Activated CD4-positive, alpha-beta T cell treated with anti-CD3 and anti-CD28 coated beads, Interleukin-2, amount 10 ng/mL, durations not matched to agents 24 days and 14 days (primary cell): ENCODE results near the gene FARP1. TPM values are rescaled to one million over a fixed set of nuclear protein-coding genes. Genes with fewer than 3 reads are reported as not detected.
A peak's percentile ranks its signal among the peaks of the same experiment; 100 is the strongest.

Experiments used
- DNase-seq: peaks from one replicate; pipeline ENCODE4 v3.0.0; 2022
- H3K27ac Mint-ChIP-seq: one replicate; pipeline ENCODE4 v1.8.0; 2022; ENCODE audit warnings: mild to moderate bottlenecking, mixed read lengths
- H3K27me3 Mint-ChIP-seq: one replicate; pipeline ENCODE4 v1.8.0; 2022; ENCODE audit warnings: mixed read lengths
- H3K36me3 Mint-ChIP-seq: one replicate; pipeline ENCODE4 v1.8.0; 2022; ENCODE audit warnings: low read depth, mild to moderate bottlenecking, mixed read lengths
- H3K4me1 Mint-ChIP-seq: one replicate; pipeline ENCODE4 v1.8.0; 2021; ENCODE audit warnings: mixed read lengths
- H3K4me3 Mint-ChIP-seq: one replicate; pipeline ENCODE4 v1.8.0; 2022; ENCODE audit warnings: mild to moderate bottlenecking, moderate library complexity, mixed read lengths
- H3K9me3 Mint-ChIP-seq: one replicate; pipeline ENCODE4 v1.8.0; 2021; ENCODE audit warnings: mixed read lengths
- intact Hi-C: fragments of 100-400 bp; cut with micrococcal nuclease; formaldehyde crosslinking; loops from one replicate; pipeline ENCODE4 v1.15.1; 2023
- total RNA-seq: library from RNA; stranded (reverse); gene quantifications from 2 replicates; pipeline ENCODE4 v1.2.3, GENCODE V29; 2022

Gene FARP1
- 0.28 and 0.37 TPM in 2 replicates for total RNA-seq

- H3K27me3 Mint-ChIP-seq: peaks cover 64% of the 10 kb centered on the region
- peaks cover 5% of the 10 kb centered on the region for H3K4me1 Mint-ChIP-seq
- no peaks in the 10 kb centered on the region for H3K36me3 Mint-ChIP-seq
- H3K27ac Mint-ChIP-seq: no peak within 1 kb of the TSS
- intact Hi-C loops: loop anchor here (10.0 kb wide), 2 partner anchors 168 to 522 kb away; no protein-coding TSS in a partner anchor
- peak; percentile 85 for DNase-seq
- peak within 1 kb of the TSS; percentile 77 for H3K4me3 Mint-ChIP-seq
- no peaks in the 10 kb centered on the region for H3K9me3 Mint-ChIP-seq
Observed at GRCh38 chr13:98142380-98143156, at the start of gene FARP1. FARP1 (plus strand) TSS chr13:98143094; CDS start chr13:98213243, 70,149 bp downstream.

GRCh38 chr13:98094678-98095266, 48.1 kb upstream of the FARP1 start:
- Mint-ChIP-seq H3K4me1 (no peaks in the 10 kb centered on the region), H3K27ac (no peak overlapping the region), H3K9me3 (no peaks in the 10 kb centered on the region), H3K27me3 (no peaks in the 10 kb centered on the region), H3K4me3 (no peak overlapping the region), H3K36me3 (no peaks in the 10 kb centered on the region)
- intact Hi-C loops: no loop called here
- DNase-seq: no peak

- intact Hi-C loops: no loop called here
- H3K4me1 Mint-ChIP-seq: no peaks in the 10 kb centered on the region
- H3K4me3 Mint-ChIP-seq: no peak overlapping the region
- H3K36me3 Mint-ChIP-seq: no peaks in the 10 kb centered on the region
- DNase-seq: no peak
- no peaks in the 10 kb centered on the region for H3K9me3 Mint-ChIP-seq
- H3K27me3 Mint-ChIP-seq: no peaks in the 10 kb centered on the region
- no peak overlapping the region for H3K27ac Mint-ChIP-seq
Observed at GRCh38 chr13:98096059-98096458, 46.8 kb upstream of the FARP1 start.

GRCh38 chr13:98097749-98098148, 45.1 kb upstream of the FARP1 start:
- Mint-ChIP-seq H3K27ac (no peak overlapping the region), H3K4me1 (no peaks in the 10 kb centered on the region), H3K36me3 (no peaks in the 10 kb centered on the region), H3K9me3 (no peaks in the 10 kb centered on the region), H3K4me3 (no peak overlapping the region), H3K27me3 (no peaks in the 10 kb centered on the region)
- DNase-seq: no peak
- intact Hi-C loops: no loop called here

GRCh38 chr13:98098516-98098915, 44.4 kb upstream of the FARP1 start:
- no peak for DNase-seq
- no peaks in the 10 kb centered on the region for H3K9me3 Mint-ChIP-seq

GRCh38 chr13:98099627-98100026, 43.3 kb upstream of the FARP1 start:
- H3K4me1 Mint-ChIP-seq: no peaks in the 10 kb centered on the region
- H3K27me3 Mint-ChIP-seq: no peaks in the 10 kb centered on the region
- H3K9me3 Mint-ChIP-seq: no peaks in the 10 kb centered on the region
- no peak overlapping the region for H3K4me3 Mint-ChIP-seq
- no peak overlapping the region for H3K27ac Mint-ChIP-seq
- no peaks in the 10 kb centered on the region for H3K36me3 Mint-ChIP-seq
- DNase-seq: no peak
- intact Hi-C loops: no loop called here

More at GRCh38 chr13:98098516-98098915, 44.4 kb upstream of the FARP1 start:
- H3K4me3 Mint-ChIP-seq: no peak overlapping the region
- H3K27ac Mint-ChIP-seq: no peak overlapping the region
- intact Hi-C loops: no loop called here
- no peaks in the 10 kb centered on the region for H3K36me3 Mint-ChIP-seq
- H3K27me3 Mint-ChIP-seq: no peaks in the 10 kb centered on the region
- H3K4me1 Mint-ChIP-seq: no peaks in the 10 kb centered on the region

GRCh38 chr13:98100481-98100880, 42.4 kb upstream of the FARP1 start:
- Mint-ChIP-seq H3K27me3 (no peaks in the 10 kb centered on the region), H3K36me3 (no peaks in the 10 kb centered on the region), H3K27ac (no peak overlapping the region)

GRCh38 chr13:98103531-98103930, 39.4 kb upstream of the FARP1 start:
- no peak for DNase-seq
- Mint-ChIP-seq H3K4me1 (no peaks in the 10 kb centered on the region), H3K9me3 (no peaks in the 10 kb centered on the region), H3K4me3 (no peak overlapping the region), H3K27ac (no peak overlapping the region), H3K27me3 (no peaks in the 10 kb centered on the region), H3K36me3 (no peaks in the 10 kb centered on the region)
- intact Hi-C loops: no loop called here

More at GRCh38 chr13:98100481-98100880, 42.4 kb upstream of the FARP1 start:
- intact Hi-C loops: no loop called here
- H3K9me3 Mint-ChIP-seq: no peaks in the 10 kb centered on the region
- no peaks in the 10 kb centered on the region for H3K4me1 Mint-ChIP-seq
- no peak for DNase-seq
- H3K4me3 Mint-ChIP-seq: no peak overlapping the region

GRCh38 chr13:98103942-98104880, 38.7 kb upstream of the FARP1 start:
- no peaks in the 10 kb centered on the region for H3K36me3 Mint-ChIP-seq
- H3K4me3 Mint-ChIP-seq: no peak overlapping the region
- no peaks in the 10 kb centered on the region for H3K27me3 Mint-ChIP-seq
- H3K9me3 Mint-ChIP-seq: no peaks in the 10 kb centered on the region
- intact Hi-C loops: no loop called here
- no peak overlapping the region for H3K27ac Mint-ChIP-seq
- H3K4me1 Mint-ChIP-seq: no peaks in the 10 kb centered on the region
- no peak for DNase-seq

- H3K4me3 Mint-ChIP-seq: no peak overlapping the region
- no peak for DNase-seq
- no peaks in the 10 kb centered on the region for H3K9me3 Mint-ChIP-seq
- H3K36me3 Mint-ChIP-seq: no peaks in the 10 kb centered on the region
- no peak overlapping the region for H3K27ac Mint-ChIP-seq
- H3K4me1 Mint-ChIP-seq: no peaks in the 10 kb centered on the region
- no peaks in the 10 kb centered on the region for H3K27me3 Mint-ChIP-seq
- intact Hi-C loops: no loop called here
Observed at GRCh38 chr13:98105929-98106336, 37.0 kb upstream of the FARP1 start.

- H3K9me3 Mint-ChIP-seq: no peaks in the 10 kb centered on the region
- no peaks in the 10 kb centered on the region for H3K36me3 Mint-ChIP-seq
- intact Hi-C loops: no loop called here
Observed at GRCh38 chr13:98108341-98108740, 34.6 kb upstream of the FARP1 start.

GRCh38 chr13:98109226-98109853, 33.6 kb upstream of the FARP1 start:
- intact Hi-C loops: no loop called here
- Mint-ChIP-seq H3K4me1 (no peaks in the 10 kb centered on the region), H3K4me3 (no peak overlapping the region)

More at GRCh38 chr13:98108341-98108740, 34.6 kb upstream of the FARP1 start:
- H3K4me1 Mint-ChIP-seq: no peaks in the 10 kb centered on the region
- DNase-seq: no peak
- H3K27ac Mint-ChIP-seq: no peak overlapping the region
- no peak overlapping the region for H3K4me3 Mint-ChIP-seq
- H3K27me3 Mint-ChIP-seq: no peaks in the 10 kb centered on the region

GRCh38 chr13:98110749-98111148, 32.1 kb upstream of the FARP1 start:
- no peak for DNase-seq
- intact Hi-C loops: no loop called here

More at GRCh38 chr13:98109226-98109853, 33.6 kb upstream of the FARP1 start:
- no peaks in the 10 kb centered on the region for H3K9me3 Mint-ChIP-seq
- H3K27ac Mint-ChIP-seq: no peak overlapping the region
- DNase-seq: no peak
- no peaks in the 10 kb centered on the region for H3K36me3 Mint-ChIP-seq
- H3K27me3 Mint-ChIP-seq: no peaks in the 10 kb centered on the region

More at GRCh38 chr13:98110749-98111148, 32.1 kb upstream of the FARP1 start:
- Mint-ChIP-seq H3K36me3 (no peaks in the 10 kb centered on the region), H3K27me3 (no peaks in the 10 kb centered on the region), H3K4me1 (no peaks in the 10 kb centered on the region), H3K4me3 (no peak overlapping the region), H3K27ac (no peak overlapping the region), H3K9me3 (no peaks in the 10 kb centered on the region)
